B cell (primary cell): ENCODE data around the gene NOS1AP. TPM values are rescaled to one million over a fixed set of nuclear protein-coding genes. Genes with fewer than 3 reads are reported as not detected.

ENCODE experiments used
- ATAC-seq: fragments of 200-7000 bp; cut with Tn5 transposase; one replicate; pipeline ENCODE4 v1.10.0; 2021; ENCODE audit warnings: low read depth, mild to moderate bottlenecking, moderate number of reproducible peaks, moderate library complexity
- CTCF ChIA-PET: fragments of 350-600 bp; sonication (Branson Sonifier 250); formaldehyde crosslinking; loops from one replicate; lab custom pipeline; 2021; ENCODE audit warnings: antibody characterized with exemption, inconsistent platforms; lab: Charles Lee
- POLR2A ChIA-PET: fragments of 350-600 bp; sonication (Branson Sonifier 250); formaldehyde crosslinking; loops from one replicate; lab custom pipeline; 2021; ENCODE audit warnings: antibody characterized with exemption; lab: Charles Lee
- DNase-seq: peaks from one replicate; pipeline ENCODE4 v3.0.0; 2013
- H2AFZ ChIP-seq: 2 replicates; pipeline ENCODE4 v1.6.1; 2012; ENCODE audit warnings: mild to moderate bottlenecking, low read depth, low read length; ENCODE audit not compliant: insufficient read depth, poor library complexity, severe bottlenecking
- H3K27ac ChIP-seq, 2 donors: 1 replicate in 1 of 2; 2 replicates in 1 of 2; pipeline ENCODE4 v1.5.1; 2012 to 2013; ENCODE audit warnings: low read length in 2 of 2, mild to moderate bottlenecking in 2 of 2, moderate library complexity in 1 of 2
- H3K27me3 ChIP-seq, 4 experiments: fragments of 200-600 bp in 1 of 4; sonication (generic) in 1 of 4; replicated peaks in 1 of 4; 1 replicate in 2 of 4; 2 replicates in 2 of 4; pipeline versions ENCODE4 v1.6.1 to v1.7.0; 2013 to 2016; ENCODE audit warnings: low read length in 3 of 4, mild to moderate bottlenecking in 2 of 4, mixed read lengths in 1 of 4, moderate library complexity in 1 of 4; ENCODE audit not compliant: insufficient read depth in 4 of 4, control insufficient read depth in 3 of 4; ENCODE audit errors: control extremely low read depth in 1 of 4
- H3K36me3 ChIP-seq, 2 experiments: replicated peaks in 1 of 2; 1 replicate in 1 of 2; 2 replicates in 1 of 2; pipeline versions ENCODE4 v1.6.1 to v1.7.1; 2013; ENCODE audit warnings: low read length in 1 of 2; ENCODE audit not compliant: insufficient read depth in 2 of 2, control insufficient read depth in 1 of 2; ENCODE audit errors: control extremely low read depth in 1 of 2, extremely low read depth in 1 of 2
- H3K4me1 ChIP-seq, 2 donors: fragments of 200-600 bp in 1 of 2; sonication (generic) in 1 of 2; 1 replicate in 1 of 2; 2 replicates in 1 of 2; pipeline versions ENCODE4 v1.5.1 to v1.6.1; 2013 to 2017; ENCODE audit warnings: low read length in 2 of 2; ENCODE audit not compliant: control insufficient read depth in 2 of 2, insufficient read depth in 2 of 2
- H3K4me2 ChIP-seq: replicated peaks from 2 replicates; pipeline ENCODE3; 2012; ENCODE audit warnings: mild to moderate bottlenecking, low read depth, low read length; ENCODE audit not compliant: poor library complexity, severe bottlenecking
- H3K4me3 ChIP-seq, 5 experiments: fragments of 200-600 bp in 1 of 5; sonication (generic) in 1 of 5; 1 replicate in 3 of 5; 2 replicates in 2 of 5; pipeline versions ENCODE4 v1.5.1 to v1.7.0; 2011 to 2016; ENCODE audit warnings: low read length in 4 of 5, mild to moderate bottlenecking in 4 of 5, low read depth in 2 of 5, control low read depth in 1 of 5, moderate library complexity in 1 of 5; ENCODE audit not compliant: insufficient read depth in 1 of 5; ENCODE audit errors: control extremely low read depth in 1 of 5, extremely low read depth in 1 of 5
- H3K79me2 ChIP-seq: fragments of 200-600 bp; sonication (generic); one replicate; pipeline ENCODE4 v1.6.0; 2016; ENCODE audit warnings: low read length; ENCODE audit not compliant: control insufficient read depth, insufficient read depth
- H3K9ac ChIP-seq: fragments of 200-600 bp; sonication (generic); 2 replicates; pipeline ENCODE4 v1.6.1; 2017; ENCODE audit warnings: mild to moderate bottlenecking, low read length, moderate library complexity
- H3K9me3 ChIP-seq, 3 donors: one replicate each; pipeline versions ENCODE4 v1.6.1 to v1.7.1; 2013; ENCODE audit warnings: low read length in 2 of 3; ENCODE audit not compliant: control insufficient read depth in 2 of 3, insufficient read depth in 1 of 3; ENCODE audit errors: control extremely low read depth in 1 of 3
- H4K20me1 ChIP-seq: 2 replicates; pipeline ENCODE4 v1.6.0; 2012; ENCODE audit warnings: mild to moderate bottlenecking, low read length; ENCODE audit not compliant: insufficient read depth, control insufficient read depth, poor library complexity, severe bottlenecking
- H3K27ac Mint-ChIP-seq: one replicate; pipeline ENCODE4 v1.8.0; 2021; ENCODE audit warnings: mixed read lengths
- H3K27me3 Mint-ChIP-seq: one replicate; pipeline ENCODE4 v1.8.0; 2021; ENCODE audit warnings: mixed read lengths
- H3K4me1 Mint-ChIP-seq: one replicate; pipeline ENCODE4 v1.8.0; 2021; ENCODE audit warnings: mixed read lengths
- H3K4me3 Mint-ChIP-seq: one replicate; pipeline ENCODE4 v1.8.0; 2021; ENCODE audit warnings: mixed read lengths
- H3K9me3 Mint-ChIP-seq: one replicate; pipeline ENCODE4 v1.8.0; 2022; ENCODE audit warnings: mixed read lengths; ENCODE audit not compliant: insufficient read depth
- EZH2 ChIP-seq: IDR thresholded peaks from 2 replicates; pipeline ENCODE4 v1.6.1; 2012; ENCODE audit warnings: borderline replicate concordance, low read depth, mild to moderate bottlenecking, moderate library complexity, low read length; ENCODE audit not compliant: insufficient read depth, poor library complexity, severe bottlenecking
- WGBS: methylation state at CpG from one replicate; pipeline ENCODE4 v1.1.5; 2013; ENCODE audit warnings: missing lambda C conversion rate; ENCODE audit not compliant: insufficient coverage; 5-methylcytosine and 5-hydroxymethylcytosine counted together
- intact Hi-C: fragments of 100-400 bp; cut with micrococcal nuclease; formaldehyde crosslinking; loops from one replicate; pipeline ENCODE4 v1.10.0; 2022
- polyA plus RNA-seq: library from polyadenylated mRNA; depleted of rRNA; stranded (reverse); fragments of >200 nt; gene quantifications from 2 replicates; pipeline ENCODE4 v1.2.3, GENCODE V29; 2012
- total RNA-seq, 2 donors: library from RNA; stranded (reverse); fragments of 120-200 nt in 1 of 2; gene quantifications; 1 replicate in 1 of 2; 2 replicates in 1 of 2; pipeline versions ENCODE4 v1.2.3 to v1.2.4, GENCODE V29; 2013 to 2022
- TF ChIP-seq, protein P1 (sequence below): fragments of 200-600 bp; IDR thresholded peaks from one replicate; pipeline ENCODE4 v1.8.0; 2022; ENCODE audit warnings: antibody characterized with exemption, mild to moderate bottlenecking

NOS1AP gene
- total and polyA plus RNA-seq, 2 donors (not counting 1 experiment from before 2014, with no cell fraction given), result 0.32 TPM; not detected in 1

DNA sequence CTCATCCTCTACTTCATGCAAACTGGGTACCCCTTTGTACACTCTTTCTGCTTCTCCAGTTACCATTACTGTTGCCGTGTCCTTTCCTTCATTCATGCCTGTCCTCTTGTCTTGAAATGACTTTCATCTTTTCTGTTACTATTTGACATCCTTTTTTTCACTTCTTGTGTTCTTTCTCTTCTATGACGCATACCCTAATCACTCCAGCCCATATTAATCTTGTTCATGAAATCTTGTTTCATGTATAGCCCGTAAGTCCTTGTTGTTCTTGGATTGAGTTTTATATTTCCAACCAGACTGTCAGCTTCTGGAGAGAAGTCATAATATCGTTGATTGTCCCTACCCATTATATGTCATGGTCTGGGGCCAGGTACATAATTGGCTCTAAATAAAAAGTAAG, 126.1 kb downstream of the NOS1AP start:
- Histone ChIP-seq H3K4me3 (no peak overlapping the region), H3K4me2 (no peak overlapping the region), H3K4me1 (no peaks in the 10 kb centered on the region), H3K27ac (no peak overlapping the region), H3K27me3 (peaks cover 0 to 4% (median 0%) of the 10 kb centered on the region in 4 experiments), H4K20me1 (no peaks in the 10 kb centered on the region), H3K36me3 (no peaks in the 10 kb centered on the region), H3K79me2 (no peaks in the 10 kb centered on the region), H2AFZ (no peak overlapping the region), H3K9ac (no peak overlapping the region), H3K9me3 (no peaks in the 10 kb centered on the region)
- DNase-seq, result no peak
- ATAC-seq, result no peak
- ChIA-PET POLR2A (no interaction called here), CTCF (no interaction called here)
- Mint-ChIP-seq H3K27ac (no peak overlapping the region), H3K4me1 (no peaks in the 10 kb centered on the region), H3K9me3 (no peaks in the 10 kb centered on the region), H3K4me3 (no peak overlapping the region), H3K27me3 (peaks cover 18% of the 10 kb centered on the region)
- intact Hi-C loops, result no loop called here
- no peak for TF ChIP-seq EZH2
- TF ChIP-seq, protein P1, sequence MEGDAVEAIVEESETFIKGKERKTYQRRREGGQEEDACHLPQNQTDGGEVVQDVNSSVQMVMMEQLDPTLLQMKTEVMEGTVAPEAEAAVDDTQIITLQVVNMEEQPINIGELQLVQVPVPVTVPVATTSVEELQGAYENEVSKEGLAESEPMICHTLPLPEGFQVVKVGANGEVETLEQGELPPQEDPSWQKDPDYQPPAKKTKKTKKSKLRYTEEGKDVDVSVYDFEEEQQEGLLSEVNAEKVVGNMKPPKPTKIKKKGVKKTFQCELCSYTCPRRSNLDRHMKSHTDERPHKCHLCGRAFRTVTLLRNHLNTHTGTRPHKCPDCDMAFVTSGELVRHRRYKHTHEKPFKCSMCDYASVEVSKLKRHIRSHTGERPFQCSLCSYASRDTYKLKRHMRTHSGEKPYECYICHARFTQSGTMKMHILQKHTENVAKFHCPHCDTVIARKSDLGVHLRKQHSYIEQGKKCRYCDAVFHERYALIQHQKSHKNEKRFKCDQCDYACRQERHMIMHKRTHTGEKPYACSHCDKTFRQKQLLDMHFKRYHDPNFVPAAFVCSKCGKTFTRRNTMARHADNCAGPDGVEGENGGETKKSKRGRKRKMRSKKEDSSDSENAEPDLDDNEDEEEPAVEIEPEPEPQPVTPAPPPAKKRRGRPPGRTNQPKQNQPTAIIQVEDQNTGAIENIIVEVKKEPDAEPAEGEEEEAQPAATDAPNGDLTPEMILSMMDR, result no peak
- WGBS, result 100% methylated on average over 1 of the region's 4 CpGs

DNA sequence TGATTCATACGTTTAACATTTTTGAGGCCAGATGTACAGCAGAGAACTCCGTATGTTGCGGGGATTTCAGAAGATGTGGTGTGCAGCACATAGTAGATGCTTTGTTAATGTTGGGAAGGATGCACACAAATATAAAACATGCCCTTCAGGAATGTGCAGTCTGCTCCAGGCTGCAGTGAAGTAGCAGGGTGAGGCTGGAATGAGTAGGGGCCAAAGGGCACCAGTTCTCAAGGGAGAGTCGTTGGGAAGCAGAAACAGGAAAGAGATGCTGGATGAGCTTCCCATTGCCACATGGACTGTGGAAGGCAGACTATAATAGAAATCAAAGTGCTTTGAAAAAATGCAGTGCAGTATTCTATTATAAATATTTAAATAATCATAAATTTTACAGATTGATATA, 126.9 kb downstream of the NOS1AP start:
- no peak overlapping the region for H3K4me2 ChIP-seq
- H3K27ac ChIP-seq, result no peak overlapping the region
- CTCF ChIA-PET, result no interaction called here

More for the DNA sequence above, 126.9 kb downstream of the NOS1AP start:
- ATAC-seq (no peak), DNase-seq (no peak)
- H2AFZ ChIP-seq, result no peak overlapping the region
- H3K27ac Mint-ChIP-seq, result no peak overlapping the region
- H3K27me3 Mint-ChIP-seq, result peaks cover 14% of the 10 kb centered on the region
- no peaks in the 10 kb centered on the region for H3K36me3 ChIP-seq
- H4K20me1 ChIP-seq, result no peaks in the 10 kb centered on the region
- intact Hi-C loops, result no loop called here
- 83% methylated on average over 1 of the region's 4 CpGs for WGBS
- H3K4me3 Mint-ChIP-seq, result no peak overlapping the region
- no peaks in the 10 kb centered on the region for H3K9me3 Mint-ChIP-seq
- no peak overlapping the region for H3K9ac ChIP-seq
- no peaks in the 10 kb centered on the region for H3K9me3 ChIP-seq
- TF ChIP-seq, protein P1, result no peak
- TF ChIP-seq EZH2, result no peak
- no peaks in the 10 kb centered on the region for H3K79me2 ChIP-seq
- POLR2A ChIA-PET, result no interaction called here
- H3K27me3 ChIP-seq, result peaks cover 0 to 4% (median 0%) of the 10 kb centered on the region in 4 experiments
- H3K4me1 Mint-ChIP-seq, result no peaks in the 10 kb centered on the region
- H3K4me3 ChIP-seq, result no peak overlapping the region
- H3K4me1 ChIP-seq, result no peaks in the 10 kb centered on the region
